ENCODE data around the gene PRKG1. TPM values are rescaled to one million over a fixed set of nuclear protein-coding genes. Genes with fewer than 3 reads are reported as not detected.

Gene PRKG1
- total RNA-seq, 1 donor from 2014 or later: 4.6 TPM

- Mint-ChIP-seq H3K9me3 (ENCODE audit: low read depth) (peaks cover 5% of the 10 kb centered on the region), H3K27ac (no peak overlapping the region), H3K4me1 (ENCODE audit: low read depth) (no peaks in the 10 kb centered on the region), H3K36me3 (ENCODE audit: insufficient read depth) (no peaks in the 10 kb centered on the region), H3K27me3 (no peaks in the 10 kb centered on the region), H3K4me3 (ENCODE audit: low read depth) (no peak overlapping the region)
- DNase-seq (ENCODE audit: low spot score, unreplicated experiment): no peak
- TF ChIP-seq CTCF (IDR thresholded peaks at IDR 0.05; ENCODE audit: unreplicated experiment): no peak
Observed at GRCh38 chr10:52111101-52111891, 1037.0 kb downstream of the PRKG1 start.

- no peak overlapping the region for H3K4me3 Mint-ChIP-seq (ENCODE audit: low read depth)
- no peaks in the 10 kb centered on the region for H3K4me1 Mint-ChIP-seq (ENCODE audit: low read depth)
- no peak for DNase-seq (ENCODE audit: low spot score, unreplicated experiment)
- no peak for TF ChIP-seq CTCF (IDR thresholded peaks at IDR 0.05; ENCODE audit: unreplicated experiment)
- no peaks in the 10 kb centered on the region for H3K27me3 Mint-ChIP-seq
- H3K27ac Mint-ChIP-seq: no peak overlapping the region
- H3K9me3 Mint-ChIP-seq (ENCODE audit: low read depth): peaks cover 5% of the 10 kb centered on the region
- H3K36me3 Mint-ChIP-seq (ENCODE audit: insufficient read depth): no peaks in the 10 kb centered on the region
Observed at GRCh38 chr10:52115823-52116222, 1041.5 kb downstream of the PRKG1 start.

GRCh38 chr10:52119507-52119906 is 1045.2 kb downstream of the PRKG1 start:
- Mint-ChIP-seq H3K9me3 (ENCODE audit: low read depth) (peaks cover 5% of the 10 kb centered on the region), H3K36me3 (ENCODE audit: insufficient read depth) (no peaks in the 10 kb centered on the region), H3K4me1 (ENCODE audit: low read depth) (no peaks in the 10 kb centered on the region), H3K4me3 (ENCODE audit: low read depth) (no peak overlapping the region), H3K27ac (no peak overlapping the region), H3K27me3 (no peaks in the 10 kb centered on the region)
- DNase-seq (ENCODE audit: low spot score, unreplicated experiment): no peak
- no peak for TF ChIP-seq CTCF (IDR thresholded peaks at IDR 0.05; ENCODE audit: unreplicated experiment)

DNA sequence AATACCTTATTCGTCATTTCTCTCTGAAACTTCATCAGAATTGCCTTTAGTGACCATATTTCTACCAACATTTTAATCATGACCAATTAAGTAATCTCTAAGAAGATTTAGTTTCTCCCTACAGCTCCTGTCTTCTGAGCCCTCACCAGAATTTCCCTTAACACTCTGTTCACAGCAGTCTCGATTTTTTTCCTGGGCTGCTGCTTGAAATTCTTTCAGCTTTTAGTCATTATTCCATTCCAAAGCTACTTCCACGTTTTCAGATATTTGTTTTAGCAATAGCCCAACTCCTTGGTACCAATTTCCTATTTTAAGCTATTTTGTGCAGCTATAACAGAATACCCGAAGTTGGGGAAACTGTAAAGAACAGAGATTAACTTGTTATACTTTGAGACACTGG is 1047.4 kb downstream of the PRKG1 start:
- Mint-ChIP-seq H3K36me3 (ENCODE audit: insufficient read depth) (no peaks in the 10 kb centered on the region), H3K27me3 (no peaks in the 10 kb centered on the region), H3K27ac (no peak overlapping the region), H3K4me1 (ENCODE audit: low read depth) (no peaks in the 10 kb centered on the region), H3K9me3 (ENCODE audit: low read depth) (no peaks in the 10 kb centered on the region), H3K4me3 (ENCODE audit: low read depth) (no peak overlapping the region)
- TF ChIP-seq CTCF (IDR thresholded peaks at IDR 0.05; ENCODE audit: unreplicated experiment): no peak
- DNase-seq (ENCODE audit: low spot score, unreplicated experiment): no peak

GRCh38 chr10:52128056-52128683 is 1053.9 kb downstream of the PRKG1 start:
- H3K36me3 Mint-ChIP-seq (ENCODE audit: insufficient read depth): no peaks in the 10 kb centered on the region
- H3K4me3 Mint-ChIP-seq (ENCODE audit: low read depth): no peak overlapping the region
- DNase-seq (ENCODE audit: low spot score, unreplicated experiment): no peak
- no peaks in the 10 kb centered on the region for H3K9me3 Mint-ChIP-seq (ENCODE audit: low read depth)
- no peaks in the 10 kb centered on the region for H3K4me1 Mint-ChIP-seq (ENCODE audit: low read depth)
- no peaks in the 10 kb centered on the region for H3K27me3 Mint-ChIP-seq
- no peak for TF ChIP-seq CTCF (IDR thresholded peaks at IDR 0.05; ENCODE audit: unreplicated experiment)
- no peak overlapping the region for H3K27ac Mint-ChIP-seq

All from progenitor cell of endocrine pancreas (in vitro differentiated cells).